ENCODE data around the gene CTNNBL1.

GRCh38 chr20:37762716-37763485 is 69.1 kb downstream of the CTNNBL1 start:
- no peak for TF ChIP-seq POLR2A (IDR thresholded peaks at IDR 0.05)
- TF ChIP-seq, protein P1, sequence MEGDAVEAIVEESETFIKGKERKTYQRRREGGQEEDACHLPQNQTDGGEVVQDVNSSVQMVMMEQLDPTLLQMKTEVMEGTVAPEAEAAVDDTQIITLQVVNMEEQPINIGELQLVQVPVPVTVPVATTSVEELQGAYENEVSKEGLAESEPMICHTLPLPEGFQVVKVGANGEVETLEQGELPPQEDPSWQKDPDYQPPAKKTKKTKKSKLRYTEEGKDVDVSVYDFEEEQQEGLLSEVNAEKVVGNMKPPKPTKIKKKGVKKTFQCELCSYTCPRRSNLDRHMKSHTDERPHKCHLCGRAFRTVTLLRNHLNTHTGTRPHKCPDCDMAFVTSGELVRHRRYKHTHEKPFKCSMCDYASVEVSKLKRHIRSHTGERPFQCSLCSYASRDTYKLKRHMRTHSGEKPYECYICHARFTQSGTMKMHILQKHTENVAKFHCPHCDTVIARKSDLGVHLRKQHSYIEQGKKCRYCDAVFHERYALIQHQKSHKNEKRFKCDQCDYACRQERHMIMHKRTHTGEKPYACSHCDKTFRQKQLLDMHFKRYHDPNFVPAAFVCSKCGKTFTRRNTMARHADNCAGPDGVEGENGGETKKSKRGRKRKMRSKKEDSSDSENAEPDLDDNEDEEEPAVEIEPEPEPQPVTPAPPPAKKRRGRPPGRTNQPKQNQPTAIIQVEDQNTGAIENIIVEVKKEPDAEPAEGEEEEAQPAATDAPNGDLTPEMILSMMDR (IDR thresholded peaks at IDR 0.05), result no peak

Measured in heart left ventricle (tissue), 13 donors.